NCI-H1694 (cell line): Measurements from ENCODE around the gene DIAPH1.

Experiments used
- DNase-seq: peaks from one replicate; lab custom pipeline; 2025; lab: John Stamatoyannopoulos, UW

The DIAPH1 gene

DNA sequence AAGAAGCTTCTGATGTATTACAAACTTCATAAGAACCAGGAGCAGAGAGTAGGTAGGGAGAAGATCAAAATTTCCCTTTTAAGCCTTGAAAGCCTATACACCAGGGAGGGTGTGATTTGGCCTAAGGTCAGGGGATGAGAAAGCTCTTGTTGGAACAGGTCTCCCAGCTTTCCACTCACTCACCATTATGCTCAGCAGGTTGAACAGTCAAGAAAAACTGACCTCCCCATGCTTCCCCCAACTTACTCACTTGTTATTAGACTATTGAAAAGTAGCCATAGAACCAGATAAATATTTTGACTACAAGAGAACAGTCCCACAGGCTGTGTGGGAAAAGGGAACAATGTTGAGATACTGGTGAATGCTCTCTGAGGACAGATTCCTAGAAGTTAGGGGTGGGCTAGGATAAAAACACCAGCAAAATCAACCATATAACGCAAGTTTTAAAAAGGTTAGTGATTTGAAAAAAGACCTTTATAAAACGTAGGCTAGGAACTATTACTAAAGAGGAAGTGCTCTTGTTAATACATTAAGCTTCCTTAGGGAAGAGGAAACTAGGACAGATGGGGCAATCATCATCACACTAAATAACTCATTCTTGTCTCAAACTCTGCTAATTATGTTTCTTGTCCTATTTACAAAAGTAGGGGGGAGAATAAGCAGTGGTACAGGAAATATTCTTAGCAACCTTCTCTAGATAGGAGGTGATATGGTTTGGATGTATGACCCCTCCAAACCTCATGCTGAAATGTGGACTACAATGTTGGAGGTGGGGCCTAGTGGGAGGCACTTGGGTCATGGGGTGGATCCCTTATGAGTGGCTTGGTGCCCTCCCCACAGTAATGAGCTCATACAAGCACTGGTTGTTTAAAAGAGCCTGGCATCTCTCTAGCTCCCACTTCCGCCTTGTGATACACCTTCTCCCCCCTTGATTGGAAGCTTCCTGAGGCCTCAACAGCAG lies 98.9 kb downstream of the DIAPH1 start:
- no peak for DNase-seq

DNA sequence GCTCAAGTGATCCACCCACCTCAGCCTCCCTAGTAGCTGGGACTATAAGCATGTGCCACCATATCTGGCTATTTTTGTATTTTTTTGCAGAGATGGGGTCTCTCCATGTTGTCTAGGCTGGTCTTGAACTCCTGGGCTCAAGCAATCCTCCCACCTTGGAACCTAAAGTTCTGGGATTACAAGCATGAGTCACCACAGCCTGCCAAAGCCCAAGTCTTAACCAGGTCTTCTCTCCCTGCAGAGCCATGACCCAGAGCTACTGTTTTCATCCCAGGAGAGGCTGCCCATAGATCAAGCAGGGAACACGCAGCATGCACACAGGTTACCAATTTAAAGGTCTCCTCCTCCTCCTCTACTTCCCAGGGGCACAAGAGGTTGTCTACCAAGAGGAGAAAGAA lies 100.2 kb downstream of the DIAPH1 start:
- no peak for DNase-seq

- DNase-seq, result no peak
These were observed 100.8 kb downstream of the DIAPH1 start for GRCh38 chr5:141517880-141518617.

DNA sequence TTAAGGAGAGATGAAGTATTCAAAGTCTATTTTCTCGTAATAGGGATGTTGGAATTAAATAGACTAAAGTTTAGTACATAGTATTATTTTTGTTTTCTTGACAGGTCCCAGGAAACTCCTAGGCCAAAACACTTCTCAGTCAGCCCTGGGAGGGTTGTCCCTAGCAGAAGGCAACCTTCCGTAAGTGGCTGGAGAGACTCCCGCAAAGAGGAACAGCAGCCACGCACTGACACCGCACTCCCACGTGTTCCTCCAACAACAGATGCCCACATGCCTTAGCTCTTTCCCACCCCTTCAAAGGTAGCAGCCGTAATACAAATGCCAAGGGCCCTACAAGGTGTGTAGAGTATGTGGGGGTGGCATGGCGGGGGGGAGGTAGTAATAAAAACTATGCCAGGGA lies 101.5 kb downstream of the DIAPH1 start:
- no peak for DNase-seq

- no peak for DNase-seq
These were observed 102.2 kb downstream of the DIAPH1 start for GRCh38 chr5:141516672-141517025.

- DNase-seq, result no peak
These were observed 102.7 kb downstream of the DIAPH1 start for GRCh38 chr5:141515946-141516671.

GRCh38 chr5:141515141-141515540 lies 103.7 kb downstream of the DIAPH1 start:
- DNase-seq, result no peak

DNA sequence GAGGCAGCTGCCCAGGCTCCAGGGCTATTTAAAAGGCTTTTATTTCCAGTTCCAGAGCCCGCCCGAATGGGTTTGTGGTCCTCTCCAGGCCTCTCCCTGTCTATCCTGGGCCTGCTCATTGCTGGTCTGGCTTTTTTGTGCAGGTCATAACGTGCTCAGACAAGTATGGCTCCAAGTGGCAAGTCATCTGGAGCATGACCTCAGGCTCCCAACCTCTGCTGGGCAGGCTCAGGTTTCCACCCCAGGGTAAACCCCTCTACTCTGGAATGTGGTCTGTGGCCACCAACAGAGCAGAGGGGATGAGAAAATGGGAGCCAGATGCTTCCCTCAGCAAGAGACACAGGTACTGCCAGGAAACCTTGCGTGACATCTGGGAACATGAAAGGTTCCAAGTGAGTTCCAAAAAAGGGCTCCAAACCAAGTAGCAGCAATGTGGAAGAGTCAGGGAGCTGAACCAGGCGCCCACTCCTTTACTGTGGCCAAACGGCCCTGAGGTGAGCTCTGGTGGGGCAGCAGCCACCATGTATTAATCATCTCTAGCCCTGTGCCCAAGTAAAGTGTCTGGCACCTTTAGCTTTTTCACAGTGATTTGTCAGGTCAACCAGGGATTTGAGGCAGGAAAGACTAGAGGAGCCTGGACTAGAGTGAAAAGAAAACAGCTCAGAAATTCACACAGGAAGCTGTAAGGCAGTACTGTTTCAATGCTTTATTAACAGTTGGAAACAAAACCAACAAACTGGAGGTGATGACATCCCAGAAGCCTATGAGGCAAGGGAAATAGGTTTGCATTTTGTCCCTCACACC lies 104.3 kb downstream of the DIAPH1 start:
- peak; percentile 81 for DNase-seq

- DNase-seq, result peak; percentile 81
These were observed 105.0 kb downstream of the DIAPH1 start for GRCh38 chr5:141513627-141514329.

GRCh38 chr5:141512911-141513626 lies 105.7 kb downstream of the DIAPH1 start:
- DNase-seq, result peak; percentile 72

GRCh38 chr5:141512390-141512910 lies 106.3 kb downstream of the DIAPH1 start:
- peak; percentile 76 for DNase-seq

DNA sequence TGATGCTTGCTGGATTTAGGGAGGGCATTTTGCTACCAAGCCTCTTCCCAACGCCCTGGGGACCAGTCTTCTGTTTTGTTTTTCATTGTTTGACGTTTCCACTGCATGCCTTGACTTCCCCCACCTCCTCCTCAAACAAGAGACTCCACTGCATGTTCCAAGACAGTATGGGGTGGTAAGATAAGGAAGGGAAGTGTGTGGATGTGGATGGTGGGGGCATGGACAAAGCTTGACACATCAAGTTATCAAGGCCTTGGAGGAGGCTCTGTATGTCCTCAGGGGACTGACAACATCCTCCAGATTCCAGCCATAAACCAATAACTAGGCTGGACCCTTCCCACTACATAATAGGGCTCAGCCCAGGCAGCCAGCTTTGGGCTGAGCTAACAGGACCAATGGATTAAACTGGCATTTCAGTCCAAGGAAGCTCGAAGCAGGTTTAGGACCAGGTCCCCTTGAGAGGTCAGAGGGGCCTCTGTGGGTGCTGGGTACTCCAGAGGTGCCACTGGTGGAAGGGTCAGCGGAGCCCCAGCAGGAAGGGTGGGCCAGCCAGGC lies 107.0 kb downstream of the DIAPH1 start:
- DNase-seq, result no peak

DNA sequence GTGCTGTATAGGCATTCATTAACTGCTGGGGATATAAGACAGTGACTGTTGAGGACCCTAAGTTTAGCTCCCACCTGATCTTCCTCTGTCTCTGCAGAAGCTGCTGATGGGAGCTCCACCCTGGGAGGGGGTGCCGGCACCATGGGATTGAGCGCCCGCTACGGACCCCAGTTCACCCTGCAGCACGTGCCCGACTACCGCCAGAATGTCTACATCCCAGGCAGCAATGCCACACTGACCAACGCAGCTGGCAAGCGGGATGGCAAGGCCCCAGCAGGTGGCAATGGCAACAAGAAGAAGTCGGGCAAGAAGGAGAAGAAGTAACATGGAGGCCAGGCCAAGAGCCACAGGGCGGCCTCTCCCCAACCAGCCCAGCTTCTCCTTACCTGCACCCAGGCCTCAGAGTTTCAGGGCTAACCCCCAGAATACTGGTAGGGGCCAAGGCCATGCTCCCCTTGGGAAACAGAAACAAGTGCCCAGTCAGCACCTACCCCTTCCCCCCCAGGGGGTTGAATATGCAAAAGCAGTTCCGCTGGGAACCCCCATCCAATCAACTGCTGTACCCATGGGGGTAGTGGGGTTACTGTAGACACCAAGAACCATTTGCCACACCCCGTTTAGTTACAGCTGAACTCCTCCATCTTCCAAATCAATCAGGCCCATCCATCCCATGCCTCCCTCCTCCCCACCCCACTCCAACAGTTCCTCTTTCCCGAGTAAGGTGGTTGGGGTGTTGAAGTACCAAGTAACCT lies 107.8 kb downstream of the DIAPH1 start:
- DNase-seq, result no peak

- DNase-seq, result no peak
These were observed 108.6 kb downstream of the DIAPH1 start for GRCh38 chr5:141510160-141510559.

- DNase-seq, result peak; percentile 80
These were observed 109.8 kb downstream of the DIAPH1 start for GRCh38 chr5:141508798-141509611.

- no peak for DNase-seq
These were observed 110.4 kb downstream of the DIAPH1 start for GRCh38 chr5:141508440-141508797.

DNA sequence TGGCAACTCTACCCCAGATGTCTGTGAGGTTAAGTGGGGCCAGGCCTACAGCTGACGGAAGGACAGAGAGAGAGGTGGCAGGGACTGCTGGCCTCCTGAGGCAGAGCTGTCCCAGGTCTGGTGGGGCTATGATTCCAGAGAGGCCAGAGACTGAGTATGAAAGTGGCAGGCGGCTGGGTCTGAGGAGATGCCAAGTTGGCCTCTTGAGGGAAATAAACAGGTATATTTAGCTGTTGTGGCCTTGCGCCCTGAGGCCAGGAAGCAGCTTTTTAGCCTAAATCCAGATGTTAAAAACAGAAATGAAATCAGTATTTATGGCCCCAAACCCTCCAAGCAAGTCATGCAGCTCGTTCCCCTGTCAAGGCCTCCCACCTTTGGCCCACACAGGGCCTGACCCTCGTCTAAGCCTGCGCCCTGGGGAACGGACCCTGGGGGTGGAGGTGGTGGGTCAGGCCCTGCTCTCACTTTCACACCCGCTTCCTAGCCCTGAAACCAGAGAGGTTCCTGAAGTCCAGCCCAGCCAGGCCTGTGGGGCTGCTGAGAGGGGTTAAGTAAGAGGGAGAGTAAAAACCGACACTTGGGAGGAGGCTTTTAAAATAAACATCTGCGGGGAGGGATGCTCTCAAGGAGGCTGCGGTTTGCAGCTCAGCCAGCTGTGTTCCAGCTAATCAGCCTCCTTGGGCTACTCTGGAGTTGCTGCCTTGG lies 111.3 kb downstream of the DIAPH1 start:
- no peak for DNase-seq
